Retinal pigment epithelial cell (primary cell): Measurements from ENCODE around the gene NUP35.

ENCODE experiments used
- DNase-seq: peaks from one replicate; pipeline ENCODE4 v3.0.0-alpha.2; 2010; ENCODE audit warnings: low read depth
- H3K4me3 ChIP-seq: 2 replicates; pipeline ENCODE4 v1.5.1; 2011; ENCODE audit warnings: mild to moderate bottlenecking, low read length, control low read depth, moderate library complexity
- TF ChIP-seq, protein P1 (sequence below): conservative IDR thresholded peaks from 2 replicates; pipeline ENCODE4 v1.5.1; 2011; ENCODE audit warnings: low read depth, low read length, control low read depth, inconsistent platforms

NUP35 gene

DNA sequence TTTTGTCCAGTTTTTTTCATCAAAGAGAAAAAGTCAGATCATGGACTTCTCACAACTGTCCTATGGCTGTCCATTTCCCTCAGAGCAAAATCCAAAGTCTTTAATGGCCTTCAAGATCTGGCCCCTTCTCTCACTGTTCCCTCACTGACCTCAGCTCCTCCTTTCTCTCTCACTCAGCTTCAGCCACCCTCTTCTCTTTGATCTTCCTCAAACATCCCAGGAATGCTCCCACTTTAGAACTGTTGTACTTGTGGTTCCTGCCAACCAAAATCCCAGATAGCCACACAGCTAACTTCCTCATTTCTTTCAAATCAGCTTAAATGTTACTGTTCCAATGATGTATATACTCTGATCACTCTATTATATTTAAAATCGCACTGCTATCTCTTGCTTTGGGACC is 82.9 kb downstream of the NUP35 start:
- TF ChIP-seq, protein P1, sequence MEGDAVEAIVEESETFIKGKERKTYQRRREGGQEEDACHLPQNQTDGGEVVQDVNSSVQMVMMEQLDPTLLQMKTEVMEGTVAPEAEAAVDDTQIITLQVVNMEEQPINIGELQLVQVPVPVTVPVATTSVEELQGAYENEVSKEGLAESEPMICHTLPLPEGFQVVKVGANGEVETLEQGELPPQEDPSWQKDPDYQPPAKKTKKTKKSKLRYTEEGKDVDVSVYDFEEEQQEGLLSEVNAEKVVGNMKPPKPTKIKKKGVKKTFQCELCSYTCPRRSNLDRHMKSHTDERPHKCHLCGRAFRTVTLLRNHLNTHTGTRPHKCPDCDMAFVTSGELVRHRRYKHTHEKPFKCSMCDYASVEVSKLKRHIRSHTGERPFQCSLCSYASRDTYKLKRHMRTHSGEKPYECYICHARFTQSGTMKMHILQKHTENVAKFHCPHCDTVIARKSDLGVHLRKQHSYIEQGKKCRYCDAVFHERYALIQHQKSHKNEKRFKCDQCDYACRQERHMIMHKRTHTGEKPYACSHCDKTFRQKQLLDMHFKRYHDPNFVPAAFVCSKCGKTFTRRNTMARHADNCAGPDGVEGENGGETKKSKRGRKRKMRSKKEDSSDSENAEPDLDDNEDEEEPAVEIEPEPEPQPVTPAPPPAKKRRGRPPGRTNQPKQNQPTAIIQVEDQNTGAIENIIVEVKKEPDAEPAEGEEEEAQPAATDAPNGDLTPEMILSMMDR, result no peak
- DNase-seq, result peak; percentile 35

GRCh38 chr2:183209395-183210028 is 85.3 kb downstream of the NUP35 start:
- DNase-seq, result no peak
- TF ChIP-seq, protein P1, result no peak
- H3K4me3 ChIP-seq, result no peak overlapping the region

More for the DNA sequence above, 82.9 kb downstream of the NUP35 start:
- no peak overlapping the region for H3K4me3 ChIP-seq
